Measurements from ENCODE around the gene RALGPS1.

RALGPS1 gene

GRCh38 chr9:127081250-127082185, 166.9 kb downstream of the RALGPS1 start:
- DNase-seq, result no peak

- no peak for DNase-seq
Observed at GRCh38 chr9:127083138-127083980, 168.8 kb downstream of the RALGPS1 start.

GRCh38 chr9:127084076-127085039, 169.8 kb downstream of the RALGPS1 start:
- DNase-seq, result no peak

- no peak for DNase-seq
Observed at GRCh38 chr9:127085186-127085585, 170.6 kb downstream of the RALGPS1 start.

- DNase-seq, result no peak
Observed at GRCh38 chr9:127086771-127087170, 172.2 kb downstream of the RALGPS1 start.

- no peak for DNase-seq
Observed at GRCh38 chr9:127087411-127087810, 172.8 kb downstream of the RALGPS1 start.

GRCh38 chr9:127087836-127088235, 173.3 kb downstream of the RALGPS1 start:
- DNase-seq, result no peak

- no peak for DNase-seq
Observed at GRCh38 chr9:127088724-127089615, 174.4 kb downstream of the RALGPS1 start.

GRCh38 chr9:127089631-127090081, 175.1 kb downstream of the RALGPS1 start:
- DNase-seq, result no peak

GRCh38 chr9:127090341-127090985, 175.9 kb downstream of the RALGPS1 start:
- DNase-seq, result no peak

GRCh38 chr9:127091526-127091925, 176.9 kb downstream of the RALGPS1 start:
- no peak for DNase-seq

GRCh38 chr9:127092041-127092608, 177.5 kb downstream of the RALGPS1 start:
- no peak for DNase-seq

GRCh38 chr9:127093319-127094020, 178.9 kb downstream of the RALGPS1 start:
- no peak for DNase-seq

GRCh38 chr9:127095411-127095810, 180.8 kb downstream of the RALGPS1 start:
- DNase-seq, result no peak

GRCh38 chr9:127096208-127096607, 181.6 kb downstream of the RALGPS1 start:
- no peak for DNase-seq

GRCh38 chr9:127097683-127098082, 183.1 kb downstream of the RALGPS1 start:
- DNase-seq, result no peak

- DNase-seq, result no peak
Observed at GRCh38 chr9:127098916-127099553, 184.5 kb downstream of the RALGPS1 start.

GRCh38 chr9:127099664-127100063, 185.1 kb downstream of the RALGPS1 start:
- no peak for DNase-seq

GRCh38 chr9:127102176-127102575, 187.6 kb downstream of the RALGPS1 start:
- DNase-seq, result no peak
